Tibial nerve (tissue), 4 donors: Measurements from ENCODE around the gene CAMK1D. TPM values are rescaled to one million over a fixed set of nuclear protein-coding genes. Genes with fewer than 3 reads are reported as not detected.

ENCODE experiments used
- DNase-seq, 2 donors: peaks; one replicate each; pipeline ENCODE4 v3.0.0-alpha.2; 2019; ENCODE audit warnings: low spot score in 2 of 2
- H3K27ac ChIP-seq, 4 donors: fragments of 200-600 bp; sonication (generic) in 3 of 4; one replicate each; pipeline ENCODE4 v1.5.1; 2017 to 2019; ENCODE audit warnings: mild to moderate bottlenecking in 1 of 4
- H3K27me3 ChIP-seq, 2 donors: fragments of 200-600 bp; sonication (generic) in 1 of 2; one replicate each; pipeline versions ENCODE4 v1.5.1 to v1.6.0; 2017 to 2019
- H3K36me3 ChIP-seq, 3 donors: fragments of 200-600 bp; sonication (generic); one replicate each; pipeline ENCODE4 v1.5.1; 2018 to 2019
- H3K4me1 ChIP-seq, 4 donors: fragments of 200-600 bp; sonication (generic) in 3 of 4; one replicate each; pipeline ENCODE4 v1.5.1; 2017 to 2019
- H3K4me3 ChIP-seq, 4 donors: fragments of 200-600 bp; sonication (generic) in 3 of 4; one replicate each; pipeline ENCODE4 v1.5.1; 2017 to 2019; ENCODE audit warnings: mild to moderate bottlenecking in 1 of 4, moderate library complexity in 1 of 4
- H3K9me3 ChIP-seq, 4 donors: fragments of 200-600 bp; sonication (generic) in 3 of 4; one replicate each; pipeline ENCODE4 v1.5.1; 2017 to 2019
- CTCF ChIP-seq, 5 experiments: fragments of 200-600 bp in 3 of 5; fragments of 450-650 bp in 2 of 5; sonication (generic) in 3 of 5; IDR thresholded peaks; one replicate each; pipeline ENCODE4 v1.5.1; 2016 to 2019; ENCODE audit warnings: antibody characterized with exemption in 5 of 5, mild to moderate bottlenecking in 3 of 5, moderate library complexity in 2 of 5
- EP300 ChIP-seq, 2 donors: sonication (generic); formaldehyde crosslinking; IDR thresholded peaks; one replicate each; pipeline ENCODE4 v1.6.1; 2017; ENCODE audit warnings: antibody characterized with exemption in 2 of 2, mild to moderate bottlenecking in 1 of 2
- POLR2A ChIP-seq, 2 donors: fragments of 450-650 bp; IDR thresholded peaks; one replicate each; pipeline ENCODE4 v1.6.1; 2017; ENCODE audit warnings: antibody characterized with exemption in 2 of 2, mild to moderate bottlenecking in 2 of 2, moderate library complexity in 2 of 2
- WGBS, 2 donors: methylation state at CpG; one replicate each; pipeline ENCODE4 v1.1.5; 2018; 5-methylcytosine and 5-hydroxymethylcytosine counted together
- total RNA-seq, 4 donors: library from RNA; depleted of rRNA; stranded (reverse); fragments of >200 nt; gene quantifications; one replicate each; pipeline ENCODE4 v1.1.0, GENCODE V29; 2016

The CAMK1D gene
- total RNA-seq, 4 donors from 2014 or later = 6.9 to 20.5 (median 17.2) TPM

- TF ChIP-seq EP300 (IDR thresholded peaks at IDR 0.05) (no peak), CTCF (IDR thresholded peaks at IDR 0.05) (no peak), POLR2A (IDR thresholded peaks at IDR 0.05) (no peak)
- H3K36me3 ChIP-seq = no peaks in the 10 kb centered on the region
- H3K27me3 ChIP-seq = no peaks in the 10 kb centered on the region
- no peak for DNase-seq
- no peaks in the 10 kb centered on the region for H3K9me3 ChIP-seq
- no peak overlapping the region for H3K27ac ChIP-seq
- H3K4me3 ChIP-seq = no peak overlapping the region
- WGBS, 2 donors = 91 to 97% methylated on average over 11 of the region's 11 CpGs
- H3K4me1 ChIP-seq = no peaks in the 10 kb centered on the region
Observed at GRCh38 chr10:12750526-12751201, 401.3 kb downstream of the CAMK1D start.

GRCh38 chr10:12755075-12755474 is 405.7 kb downstream of the CAMK1D start:
- 95 to 96% methylated on average over 5 of the region's 5 CpGs for WGBS, 2 donors
- no peak for DNase-seq
- Histone ChIP-seq H3K9me3 (no peaks in the 10 kb centered on the region), H3K4me3 (no peak overlapping the region), H3K27me3 (no peaks in the 10 kb centered on the region), H3K27ac (no peak overlapping the region), H3K36me3 (no peaks in the 10 kb centered on the region), H3K4me1 (no peaks in the 10 kb centered on the region)
- no peak for TF ChIP-seq CTCF (IDR thresholded peaks at IDR 0.05)
- TF ChIP-seq EP300 (IDR thresholded peaks at IDR 0.05) = no peak
- no peak for TF ChIP-seq POLR2A (IDR thresholded peaks at IDR 0.05)

GRCh38 chr10:12757351-12757750 is 408.0 kb downstream of the CAMK1D start:
- TF ChIP-seq POLR2A (IDR thresholded peaks at IDR 0.05) (no peak), CTCF (IDR thresholded peaks at IDR 0.05) (no peak), EP300 (IDR thresholded peaks at IDR 0.05) (no peak)
- Histone ChIP-seq H3K36me3 (peaks cover 0 to 16% (median 0%) of the 10 kb centered on the region in 3 donors), H3K4me1 (no peaks in the 10 kb centered on the region), H3K4me3 (no peak overlapping the region), H3K9me3 (no peaks in the 10 kb centered on the region), H3K27me3 (no peaks in the 10 kb centered on the region), H3K27ac (no peak overlapping the region)
- WGBS, 2 donors = 86 to 88% methylated on average over 2 of the region's 2 CpGs
- DNase-seq = no peak

GRCh38 chr10:12758271-12758670 is 408.9 kb downstream of the CAMK1D start:
- Histone ChIP-seq H3K36me3 (peaks cover 0 to 25% (median 0%) of the 10 kb centered on the region in 3 donors), H3K9me3 (no peaks in the 10 kb centered on the region), H3K27ac (no peak overlapping the region), H3K4me1 (no peaks in the 10 kb centered on the region), H3K27me3 (no peaks in the 10 kb centered on the region), H3K4me3 (no peak overlapping the region)
- DNase-seq = no peak
- WGBS, 2 donors = 86 to 92% methylated on average over 2 of the region's 2 CpGs
- TF ChIP-seq POLR2A (IDR thresholded peaks at IDR 0.05) = no peak

- no peaks in the 10 kb centered on the region for H3K27me3 ChIP-seq
- H3K4me1 ChIP-seq = peaks cover 0 to 5% (median 0%) of the 10 kb centered on the region in 4 donors
- no peak for DNase-seq
- H3K9me3 ChIP-seq = no peaks in the 10 kb centered on the region
- WGBS, 2 donors = 52 to 59% methylated on average over 5 of the region's 5 CpGs
- no peak overlapping the region for H3K27ac ChIP-seq
- H3K4me3 ChIP-seq = no peak overlapping the region
- H3K36me3 ChIP-seq = peaks cover 0 to 40% (median 0%) of the 10 kb centered on the region in 3 donors
- TF ChIP-seq EP300 (IDR thresholded peaks at IDR 0.05) = no peak
- TF ChIP-seq CTCF (IDR thresholded peaks at IDR 0.05) = no peak
- no peak for TF ChIP-seq POLR2A (IDR thresholded peaks at IDR 0.05)
Observed at GRCh38 chr10:12766223-12766622, 416.9 kb downstream of the CAMK1D start.
